ENCODE results near the gene DSCAM.

- TF ChIP-seq, protein P1, sequence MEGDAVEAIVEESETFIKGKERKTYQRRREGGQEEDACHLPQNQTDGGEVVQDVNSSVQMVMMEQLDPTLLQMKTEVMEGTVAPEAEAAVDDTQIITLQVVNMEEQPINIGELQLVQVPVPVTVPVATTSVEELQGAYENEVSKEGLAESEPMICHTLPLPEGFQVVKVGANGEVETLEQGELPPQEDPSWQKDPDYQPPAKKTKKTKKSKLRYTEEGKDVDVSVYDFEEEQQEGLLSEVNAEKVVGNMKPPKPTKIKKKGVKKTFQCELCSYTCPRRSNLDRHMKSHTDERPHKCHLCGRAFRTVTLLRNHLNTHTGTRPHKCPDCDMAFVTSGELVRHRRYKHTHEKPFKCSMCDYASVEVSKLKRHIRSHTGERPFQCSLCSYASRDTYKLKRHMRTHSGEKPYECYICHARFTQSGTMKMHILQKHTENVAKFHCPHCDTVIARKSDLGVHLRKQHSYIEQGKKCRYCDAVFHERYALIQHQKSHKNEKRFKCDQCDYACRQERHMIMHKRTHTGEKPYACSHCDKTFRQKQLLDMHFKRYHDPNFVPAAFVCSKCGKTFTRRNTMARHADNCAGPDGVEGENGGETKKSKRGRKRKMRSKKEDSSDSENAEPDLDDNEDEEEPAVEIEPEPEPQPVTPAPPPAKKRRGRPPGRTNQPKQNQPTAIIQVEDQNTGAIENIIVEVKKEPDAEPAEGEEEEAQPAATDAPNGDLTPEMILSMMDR (IDR thresholded peaks at IDR 0.05) = no peak
- TF ChIP-seq POLR2A (IDR thresholded peaks at IDR 0.05) = no peak
Observed at GRCh38 chr21:40153351-40153750, 693.6 kb downstream of the DSCAM start.

Measured in uterus (tissue), 2 donors.